GM23338 (cell line): Measurements from ENCODE around the gene BTBD9. TPM values are rescaled to one million over a fixed set of nuclear protein-coding genes. Genes with fewer than 3 reads are reported as not detected.

Experiments
- ATAC-seq: fragments of 200-7000 bp; cut with Tn5 transposase; 3 replicates; pipeline ENCODE4 v1.9.1; 2020
- DNase-seq: peaks from one replicate; pipeline ENCODE4 v3.0.0-alpha.2; 2015; ENCODE audit warnings: low spot score
- H2AFZ ChIP-seq: fragments of 200-600 bp; sonication (generic); 2 replicates; pipeline ENCODE4 v1.8.0; 2016; ENCODE audit warnings: antibody characterized with exemption, mild to moderate bottlenecking, moderate library complexity
- H3F3A ChIP-seq: fragments of 200-600 bp; sonication (generic); replicated peaks from 2 replicates; pipeline ENCODE4 v1.8.0; 2017; ENCODE audit warnings: antibody characterized with exemption, mixed run types, low read depth
- H3K27ac ChIP-seq: fragments of 200-600 bp; sonication (generic); 2 replicates; pipeline ENCODE4 v1.6.1; 2016; ENCODE audit warnings: low read depth
- H3K27me3 ChIP-seq: fragments of 200-600 bp; sonication (generic); 2 replicates; pipeline ENCODE4 v1.8.0; 2016; ENCODE audit warnings: mild to moderate bottlenecking, mixed run types, moderate library complexity; ENCODE audit not compliant: insufficient read depth
- H3K36me3 ChIP-seq: fragments of 200-600 bp; sonication (generic); 2 replicates; pipeline ENCODE4 v1.8.0; 2016; ENCODE audit warnings: mild to moderate bottlenecking; ENCODE audit not compliant: insufficient read depth
- H3K4me1 ChIP-seq: fragments of 200-600 bp; sonication (generic); 2 replicates; pipeline ENCODE4 v1.8.0; 2016; ENCODE audit warnings: mild to moderate bottlenecking, moderate library complexity; ENCODE audit not compliant: insufficient read depth
- H3K4me2 ChIP-seq: fragments of 200-600 bp; sonication (generic); 2 replicates; pipeline ENCODE4 v1.7.1; 2017; ENCODE audit warnings: mixed run types
- H3K4me3 ChIP-seq: fragments of 200-600 bp; sonication (generic); 2 replicates; pipeline ENCODE4 v1.6.1; 2016; ENCODE audit warnings: mixed run types
- H3K79me2 ChIP-seq: fragments of 200-600 bp; sonication (generic); replicated peaks from 2 replicates; pipeline ENCODE4 v1.8.0; 2017; ENCODE audit warnings: mild to moderate bottlenecking; ENCODE audit not compliant: insufficient read depth
- H3K9me2 ChIP-seq: fragments of 200-600 bp; sonication (generic); 2 replicates; pipeline ENCODE4 v1.8.0; 2017; ENCODE audit not compliant: insufficient read depth
- H4K20me1 ChIP-seq: fragments of 200-600 bp; sonication (generic); replicated peaks from 2 replicates; pipeline ENCODE4 v1.8.0; 2017; ENCODE audit warnings: mild to moderate bottlenecking; ENCODE audit not compliant: insufficient read depth
- H3K27ac Mint-ChIP-seq: 2 replicates; pipeline ENCODE4 v1.8.0; 2020; ENCODE audit warnings: inconsistent platforms, mild to moderate bottlenecking, moderate library complexity, mixed read lengths
- H3K27me3 Mint-ChIP-seq: 3 replicates; pipeline ENCODE4 v1.8.0; 2022; ENCODE audit warnings: low read depth, mild to moderate bottlenecking, moderate library complexity, mixed read lengths, inconsistent platforms; ENCODE audit not compliant: insufficient read depth, poor library complexity
- H3K36me3 Mint-ChIP-seq: 3 replicates; pipeline ENCODE4 v1.8.0; 2021; ENCODE audit warnings: low read depth, mild to moderate bottlenecking, inconsistent platforms, moderate library complexity, mixed read lengths
- H3K4me1 Mint-ChIP-seq: 3 replicates; pipeline ENCODE4 v1.8.0; 2020; ENCODE audit warnings: mild to moderate bottlenecking, inconsistent platforms, mixed read lengths
- H3K4me3 Mint-ChIP-seq: 3 replicates; pipeline ENCODE4 v1.8.0; 2021; ENCODE audit warnings: moderate library complexity, mild to moderate bottlenecking, inconsistent platforms, mixed read lengths
- H3K9me3 Mint-ChIP-seq: 3 replicates; pipeline ENCODE4 v1.8.0; 2020; ENCODE audit warnings: moderate library complexity, mild to moderate bottlenecking, inconsistent platforms, mixed read lengths
- CREB1 ChIP-seq: fragments of 250-450 bp; sonication (Bioruptor Pico); IDR thresholded peaks from 2 replicates; pipeline ENCODE4 v1.5.0; 2020; ENCODE audit warnings: low read depth, mild to moderate bottlenecking, moderate library complexity
- CTCF ChIP-seq, 2 experiments: fragments of 200-600 bp in 1 of 2; sonication (generic) in 1 of 2; conservative IDR thresholded peaks; 2 replicates each; pipeline versions ENCODE4 v1.5.1 to v1.6.1; 2016 to 2017; ENCODE audit warnings: antibody characterized with exemption in 2 of 2, low read depth in 2 of 2, mild to moderate bottlenecking in 2 of 2, moderate library complexity in 1 of 2
- ETS1 ChIP-seq: IDR thresholded peaks from 2 replicates; pipeline ENCODE4 v1.6.1; 2016; ENCODE audit warnings: antibody characterized with exemption
- JUNB ChIP-seq: IDR thresholded peaks from one replicate; pipeline ENCODE4 v1.6.1; 2016; ENCODE audit warnings: antibody characterized with exemption; ENCODE audit not compliant: unreplicated experiment
- POLR2AphosphoS5 ChIP-seq: IDR thresholded peaks from 2 replicates; pipeline ENCODE4 v1.6.1; 2016; ENCODE audit warnings: antibody characterized with exemption, low read depth
- STAT1 ChIP-seq: IDR thresholded peaks from one replicate; pipeline ENCODE4 v1.6.1; 2016; ENCODE audit warnings: antibody characterized with exemption; ENCODE audit not compliant: unreplicated experiment
- ZNF114 ChIP-seq: fragments of 250-450 bp; sonication (Bioruptor Pico); IDR thresholded peaks from 2 replicates; pipeline ENCODE4 v1.5.0; 2020; ENCODE audit warnings: mild to moderate bottlenecking, moderate library complexity
- ZNF462 ChIP-seq: fragments of 250-450 bp; sonication (Bioruptor Pico); IDR thresholded peaks from 2 replicates; pipeline ENCODE4 v1.5.0; 2020; ENCODE audit warnings: mild to moderate bottlenecking, moderate library complexity
- polyA plus RNA-seq: library from polyadenylated mRNA; unstranded; fragments of >200 nt; fragmentation: Nextera tagmentation; extraction: Ambion mirVana; gene quantifications from 2 replicates; pipeline ENCODE4 v1.2.1, GENCODE V29; 2016
- total RNA-seq: library from RNA; depleted of rRNA; stranded (reverse); fragments of >200 nt; shearing (Covaris generic); gene quantifications from 2 replicates; pipeline ENCODE4 v1.2.3, GENCODE V29; 2014

Gene BTBD9
- total and polyA plus RNA-seq, 2 experiments from 2014 or later: 4.2 to 5.3 TPM

- TF ChIP-seq CTCF (conservative IDR thresholded peaks at IDR 0.05; ENCODE audit: low read depth in 2 of 2): no peak
Observed at GRCh38 chr6:38350942-38351341, 288.8 kb downstream of the BTBD9 start (continued).

GRCh38 chr6:38350220-38350619, 289.5 kb downstream of the BTBD9 start:
- Mint-ChIP-seq H3K4me1 (peaks cover 41% of the 10 kb centered on the region), H3K36me3 (no peaks in the 10 kb centered on the region), H3K9me3 (no peaks in the 10 kb centered on the region), H3K4me3 (no peak overlapping the region), H3K27me3 (no peaks in the 10 kb centered on the region), H3K27ac (no peak overlapping the region)
- no peak for DNase-seq
- H3K4me3 ChIP-seq: no peak overlapping the region
- no peaks in the 10 kb centered on the region for H3K9me2 ChIP-seq
- H3K27ac ChIP-seq: no peak overlapping the region
- H3K4me2 ChIP-seq: no peak overlapping the region
- H3K27me3 ChIP-seq: no peaks in the 10 kb centered on the region
- no peak overlapping the region for H2AFZ ChIP-seq
- no peaks in the 10 kb centered on the region for H3K79me2 ChIP-seq
- no peaks in the 10 kb centered on the region for H3F3A ChIP-seq
- H4K20me1 ChIP-seq: no peaks in the 10 kb centered on the region
- H3K36me3 ChIP-seq: no peaks in the 10 kb centered on the region
- ATAC-seq: no peak
- H3K4me1 ChIP-seq: 0 out of 2 replicates have a peak, but pooled peaks cover 6% of the 10 kb centered on the region
- TF ChIP-seq ETS1 (no peak), STAT1 (no peak), JUNB (no peak), POLR2AphosphoS5 (no peak), ZNF462 (CRISPR knock-in tag) (no peak), ZNF114 (CRISPR knock-in tag) (no peak), CREB1 (CRISPR knock-in tag) (no peak)
